NCI-H1092 treated with DMSO at 0.1 percent for 48 hours (cell line): ENCODE results near the gene RTN4.
"Not testable (repeated sequence)": the region's sequence is repeated elsewhere in the genome, so short reads cannot be mapped to it uniquely, and the experiment has no call there.

Experiments used
- DNase-seq: peaks from one replicate; lab custom pipeline; 2025; lab: John Stamatoyannopoulos, UW

RTN4 gene

GRCh38 chr2:55073000-55073983 is 23.0 kb upstream of the RTN4 start:
- no peak for DNase-seq

GRCh38 chr2:55063713-55064323 is 13.6 kb upstream of the RTN4 start:
- no peak for DNase-seq

- no peak for DNase-seq
Measured at GRCh38 chr2:55063226-55063625, 13.0 kb upstream of the RTN4 start.

- no peak for DNase-seq
Measured at GRCh38 chr2:55062754-55063153, 12.5 kb upstream of the RTN4 start.

GRCh38 chr2:55061523-55062344 is 11.5 kb upstream of the RTN4 start:
- DNase-seq, result no peak

GRCh38 chr2:55059793-55060192 is 9.5 kb upstream of the RTN4 start:
- DNase-seq, result no peak

GRCh38 chr2:55057474-55057873 is 7.2 kb upstream of the RTN4 start:
- DNase-seq, result no peak

GRCh38 chr2:55056024-55056521 is 5.8 kb upstream of the RTN4 start:
- DNase-seq, result no peak

- DNase-seq, result no peak
Measured at GRCh38 chr2:55054106-55054875, 4.0 kb upstream of the RTN4 start.

GRCh38 chr2:55053225-55053624 is 3.0 kb upstream of the RTN4 start:
- not testable (repeated sequence) for DNase-seq

- DNase-seq, result no peak
Measured at GRCh38 chr2:55052129-55053061, 2.1 kb upstream of the RTN4 start.

GRCh38 chr2:55051026-55051866 is 995 bp upstream of the RTN4 start:
- DNase-seq, result no peak

GRCh38 chr2:55049821-55050099 is 491 bp downstream of the RTN4 start:
- DNase-seq, result no peak

GRCh38 chr2:55049043-55049820 is 1.0 kb downstream of the RTN4 start:
- peak; percentile 73 for DNase-seq

- no peak for DNase-seq
Measured at GRCh38 chr2:55048508-55049042, 1.7 kb downstream of the RTN4 start.

- no peak for DNase-seq
Measured at GRCh38 chr2:55047677-55048299, 2.5 kb downstream of the RTN4 start.

GRCh38 chr2:55045780-55046179 is 4.5 kb downstream of the RTN4 start:
- no peak for DNase-seq

GRCh38 chr2:55043841-55044240 is 6.4 kb downstream of the RTN4 start:
- no peak for DNase-seq
